H4 (cell line): ENCODE measurements around the gene GPANK1. TPM values are rescaled to one million over a fixed set of nuclear protein-coding genes. Genes with fewer than 3 reads are reported as not detected.

Source experiments
- DNase-seq: peaks from one replicate; pipeline ENCODE4 v3.0.0-alpha.2; 2015; ENCODE audit warnings: low spot score
- total RNA-seq: library from RNA; depleted of rRNA; stranded (reverse); fragments of >200 nt; shearing (Covaris generic); gene quantifications from 2 replicates; pipeline ENCODE4 v1.2.3, GENCODE V29; 2014; rRNA removed

Gene GPANK1
- total RNA-seq, 1 experiment from 2014 or later: 15.9 TPM

- DNase-seq: peak; percentile 66
These were observed 44.0 kb downstream of the GPANK1 start, which contains the start of gene PRRC2A for GRCh38 chr6:31620586-31621319. Gene PRRC2A (plus strand): TSS chr6:31620715. CDS start chr6:31622790, 2,075 bp downstream.

GRCh38 chr6:31619805-31620585 is 44.8 kb downstream of the GPANK1 start:
- DNase-seq: peak; percentile 99

GRCh38 chr6:31617010-31617409 is 47.8 kb downstream of the GPANK1 start:
- DNase-seq: no peak

GRCh38 chr6:31615748-31616147 is 49.0 kb downstream of the GPANK1 start:
- no peak for DNase-seq

- no peak for DNase-seq
These were observed 49.9 kb downstream of the GPANK1 start, which contains the start of gene AIF1 for GRCh38 chr6:31614684-31615578. Gene AIF1 (plus strand): TSS chr6:31615234. CDS start chr6:31615330, 96 bp downstream.

- DNase-seq: no peak
These were observed 50.6 kb downstream of the GPANK1 start for GRCh38 chr6:31614075-31614619.

Other genes starting within 250 kb of the GPANK1 start
- 12.2 and 14.5 TPM in 2 replicates for gene MICB, start 166.9 kb downstream of the GPANK1 start, total RNA-seq
- not detected in 2 replicates for gene MCCD1, start 136.0 kb downstream of the GPANK1 start, total RNA-seq
- gene DDX39B, start 123.0 kb downstream of the GPANK1 start, total RNA-seq: 580 and 595 TPM in 2 replicates
- 0.60 TPM in 1 of 2 replicates, not detected in the other for gene ATP6V1G2, start 118.4 kb downstream of the GPANK1 start, total RNA-seq
- 12.9 and 13.6 TPM in 2 replicates for gene NFKBIL1, start 117.4 kb downstream of the GPANK1 start, total RNA-seq
- gene LTA, start 92.7 kb downstream of the GPANK1 start, total RNA-seq: not detected in 2 replicates
- not detected in 2 replicates for gene TNF, start 89.4 kb downstream of the GPANK1 start, total RNA-seq
- gene LTB, start 82.6 kb downstream of the GPANK1 start, total RNA-seq: not detected in 2 replicates
- gene LST1, start 78.7 kb downstream of the GPANK1 start, total RNA-seq: not detected in 2 replicates
- gene NCR3, start 72.0 kb downstream of the GPANK1 start, total RNA-seq: not detected in 2 replicates
- not detected in 2 replicates for gene AIF1, start 49.8 kb downstream of the GPANK1 start, total RNA-seq
- 26.2 and 36.1 TPM in 2 replicates for gene PRRC2A, start 44.3 kb downstream of the GPANK1 start, total RNA-seq
- 122 and 138 TPM in 2 replicates for gene BAG6, start 12.3 kb downstream of the GPANK1 start, total RNA-seq
- 0.91 and 1.1 TPM in 2 replicates for gene APOM, start 9.1 kb downstream of the GPANK1 start, total RNA-seq
- gene C6orf47, start 4.2 kb downstream of the GPANK1 start, total RNA-seq: 19.3 and 20.8 TPM in 2 replicates
- 443 and 553 TPM in 2 replicates for gene CSNK2B, start 1.1 kb upstream of the GPANK1 start, total RNA-seq
- not detected in 2 replicates for gene LY6G5B, start 5.0 kb upstream of the GPANK1 start, total RNA-seq
- gene LY6G5C, start 16.1 kb upstream of the GPANK1 start, total RNA-seq: 0.97 TPM in 1 of 2 replicates, not detected in the other
- gene ABHD16A, start 38.3 kb upstream of the GPANK1 start, total RNA-seq: 28.0 and 34.6 TPM in 2 replicates
- not detected in 2 replicates for gene LY6G6F, start 41.9 kb upstream of the GPANK1 start, total RNA-seq
- not detected in 2 replicates for gene LY6G6D, start 50.4 kb upstream of the GPANK1 start, total RNA-seq
- not detected in 2 replicates for gene LY6G6C, start 56.7 kb upstream of the GPANK1 start, total RNA-seq
- gene MPIG6B, start 58.4 kb upstream of the GPANK1 start, total RNA-seq: not detected in 2 replicates
- 75.2 and 101 TPM in 2 replicates for gene DDAH2, start 64.3 kb upstream of the GPANK1 start, total RNA-seq
- gene CLIC1, start 71.5 kb upstream of the GPANK1 start, total RNA-seq: 710 and 730 TPM in 2 replicates
- 5.3 and 10.8 TPM in 2 replicates for gene MSH5, start 75.0 kb upstream of the GPANK1 start, total RNA-seq
- gene SAPCD1, start 97.7 kb upstream of the GPANK1 start, total RNA-seq: 0.21 and 2.8 TPM in 2 replicates
- 0.37 and 2.2 TPM in 2 replicates for gene VWA7, start 112.3 kb upstream of the GPANK1 start, total RNA-seq
- 37.3 and 37.5 TPM in 2 replicates for gene VARS1, start 130.8 kb upstream of the GPANK1 start, total RNA-seq
- 108 and 123 TPM in 2 replicates for gene LSM2, start 142.0 kb upstream of the GPANK1 start, total RNA-seq
- gene HSPA1L, start 150.3 kb upstream of the GPANK1 start, total RNA-seq: 0.85 and 1.0 TPM in 2 replicates
- 29.8 and 31.5 TPM in 2 replicates for gene HSPA1A, start 150.5 kb upstream of the GPANK1 start, total RNA-seq
- gene HSPA1B, start 162.7 kb upstream of the GPANK1 start, total RNA-seq: 84.4 and 109 TPM in 2 replicates
- gene NEU1, start 197.8 kb upstream of the GPANK1 start, total RNA-seq: 91.5 and 101 TPM in 2 replicates
- not detected in 2 replicates for gene SLC44A4, start 214.0 kb upstream of the GPANK1 start, total RNA-seq
- 44.6 and 49.6 TPM in 2 replicates for gene EHMT2, start 232.7 kb upstream of the GPANK1 start, total RNA-seq
- 0.62 and 0.70 TPM in 2 replicates for gene ZBTB12, start 237.1 kb upstream of the GPANK1 start, total RNA-seq